GM12878 (cell line): ENCODE data around the gene FOXJ3. TPM values are rescaled to one million over a fixed set of nuclear protein-coding genes. Genes with fewer than 3 reads are reported as not detected.

ENCODE experiments used
- ATAC-seq: fragments of 200-7000 bp; cut with Tn5 transposase; 3 replicates; pipeline ENCODE4 v1.9.1; 2020; ENCODE audit warnings: mild to moderate bottlenecking, moderate library complexity
- BruUV-seq: library from RNA; stranded (reverse); fragments of 400-500 nt; replicated peaks from 2 replicates; lab custom pipeline; 2021; lab: Mats Ljungman, UMichigan
- CTCF ChIA-PET: fragments of 300-600 bp; sonication (Branson Sonifier 250); formaldehyde crosslinking; extraction: SDS; loops from one replicate; lab custom pipeline; 2021; ENCODE audit warnings: inconsistent platforms; lab: Yijun Ruan, JAX
- POLR2A ChIA-PET: fragments of 350-600 bp; formaldehyde crosslinking; extraction: SDS; loops from one replicate; lab custom pipeline; 2021; ENCODE audit warnings: inconsistent platforms; lab: Charles Lee
- RAD21 ChIA-PET: fragments of 300-600 bp; sonication (Branson Sonifier 250); formaldehyde crosslinking; loops from one replicate; lab custom pipeline; 2023; ENCODE audit warnings: antibody characterized with exemption; ENCODE audit not compliant: unreplicated experiment; lab: Charles Lee
- SMC1A ChIA-PET: fragments of 300-600 bp; sonication (Branson Sonifier 250); formaldehyde crosslinking; loops from one replicate; lab custom pipeline; 2023; ENCODE audit not compliant: unreplicated experiment, uncharacterized antibody; lab: Charles Lee
- DNase-seq: peaks from one replicate; pipeline ENCODE4 v3.0.0-alpha.2; 2011; ENCODE audit warnings: low read depth, low spot score
- FAIRE-seq: peaks from 3 replicates; lab custom pipeline; 2011; peaks lifted over from hg19 to GRCh38; lab: Jason Lieb, UNC
- H2AFZ ChIP-seq: 2 replicates; pipeline ENCODE4 v1.6.0; 2011; ENCODE audit warnings: low read depth, low read length, control low read depth; ENCODE audit not compliant: control insufficient read depth
- H3K27ac ChIP-seq: 2 replicates; pipeline ENCODE4 v1.5.1; 2011; ENCODE audit warnings: control low read depth; ENCODE audit not compliant: control insufficient read depth, insufficient read depth
- H3K27me3 ChIP-seq, 2 experiments: replicated peaks in 1 of 2; 2 replicates each; pipeline versions ENCODE4 v1.6.0 to v1.6.1; 2011; ENCODE audit warnings: low read length in 1 of 2; ENCODE audit not compliant: control insufficient read depth in 2 of 2, insufficient read depth in 2 of 2
- H3K36me3 ChIP-seq, 2 experiments: 2 replicates each; pipeline ENCODE4 v1.5.1; 2011; ENCODE audit warnings: low read length in 1 of 2; ENCODE audit not compliant: control insufficient read depth in 2 of 2, insufficient read depth in 2 of 2
- H3K4me1 ChIP-seq: 2 replicates; pipeline ENCODE4 v1.6.1; 2011; ENCODE audit warnings: mild to moderate bottlenecking, low read length, moderate library complexity, mixed read lengths; ENCODE audit not compliant: control insufficient read depth, insufficient read depth
- H3K4me2 ChIP-seq: 2 replicates; pipeline ENCODE4 v1.6.0; 2011; ENCODE audit warnings: control low read depth; ENCODE audit not compliant: control insufficient read depth, insufficient read depth
- H3K4me3 ChIP-seq: fragments of 200-600 bp; sonication (generic); 2 replicates; pipeline ENCODE4 v1.5.1; 2016
- H3K79me2 ChIP-seq: 2 replicates; pipeline ENCODE4 v1.6.0; 2011; ENCODE audit warnings: low read length; ENCODE audit not compliant: control insufficient read depth, insufficient read depth
- H3K9ac ChIP-seq: 2 replicates; pipeline ENCODE4 v1.8.0; 2011; ENCODE audit warnings: low read length, control low read depth, mixed read lengths; ENCODE audit not compliant: control insufficient read depth, insufficient read depth
- H3K9me3 ChIP-seq: replicated peaks from 3 replicates; pipeline ENCODE4 v1.5.1; 2011; ENCODE audit warnings: mild to moderate bottlenecking, low read length; ENCODE audit not compliant: control insufficient read depth, insufficient read depth
- H4K20me1 ChIP-seq: 2 replicates; pipeline ENCODE4 v1.6.0; 2011; ENCODE audit not compliant: control insufficient read depth, insufficient read depth
- BHLHE40 ChIP-seq, 2 experiments: fragments of 450-650 bp in 1 of 2; IDR thresholded peaks; 2 replicates each; pipeline ENCODE4 v1.6.1; 2011 to 2017; ENCODE audit warnings: low read depth in 2 of 2, borderline replicate concordance in 1 of 2, improper control_type of control experiment in 1 of 2, low read length in 1 of 2, mild to moderate bottlenecking in 1 of 2
- CHD1 ChIP-seq: IDR thresholded peaks from 2 replicates; pipeline ENCODE4 v1.6.1; 2012; ENCODE audit warnings: low read depth, low read length, improper control_type of control experiment
- CHD2 ChIP-seq: IDR thresholded peaks from 2 replicates; pipeline ENCODE4 v1.6.1; 2011; ENCODE audit warnings: low read depth, low read length, improper control_type of control experiment, borderline replicate concordance
- DPF2 ChIP-seq: fragments of 450-650 bp; IDR thresholded peaks from 2 replicates; pipeline ENCODE4 v1.6.1; 2017; ENCODE audit warnings: mild to moderate bottlenecking
- E2F8 ChIP-seq: fragments of 450-650 bp; IDR thresholded peaks from 2 replicates; pipeline ENCODE4 v1.6.1; 2018; ENCODE audit warnings: mild to moderate bottlenecking, low read depth, moderate library complexity; ENCODE audit not compliant: partially characterized antibody
- LARP7 ChIP-seq: fragments of 450-650 bp; IDR thresholded peaks from 2 replicates; pipeline ENCODE4 v1.6.1; 2017; ENCODE audit warnings: mild to moderate bottlenecking
- NFYB ChIP-seq: IDR thresholded peaks from 2 replicates; pipeline ENCODE4 v1.6.1; 2011; ENCODE audit warnings: low read depth, mild to moderate bottlenecking, low read length, improper control_type of control experiment, moderate library complexity; ENCODE audit not compliant: insufficient read depth
- NRF1 ChIP-seq: conservative IDR thresholded peaks from 2 replicates; pipeline ENCODE4 v1.6.1; 2011; ENCODE audit warnings: mild to moderate bottlenecking, low read depth, low read length, improper control_type of control experiment
- PBX3 ChIP-seq: IDR thresholded peaks from 2 replicates; pipeline ENCODE4 v1.6.1; 2011; ENCODE audit warnings: mild to moderate bottlenecking, low read depth, low read length, moderate library complexity; ENCODE audit not compliant: insufficient replicate concordance
- SIN3A ChIP-seq: IDR thresholded peaks from 2 replicates; pipeline ENCODE4 v1.6.1; 2012; ENCODE audit warnings: low read depth, low read length, improper control_type of control experiment
- SUZ12 ChIP-seq: fragments of 200-600 bp; sonication (generic); IDR thresholded peaks from one replicate; pipeline ENCODE4 v1.6.1; 2018; ENCODE audit warnings: antibody characterized with exemption, mild to moderate bottlenecking; ENCODE audit not compliant: unreplicated experiment
- TARDBP ChIP-seq: IDR thresholded peaks from 2 replicates; pipeline ENCODE4 v1.6.1; 2016; ENCODE audit warnings: borderline replicate concordance
- YY1 ChIP-seq: IDR thresholded peaks from 2 replicates; pipeline ENCODE4 v1.6.1; 2011; ENCODE audit warnings: low read depth, mild to moderate bottlenecking, low read length
- ZNF24 ChIP-seq: fragments of 450-650 bp; IDR thresholded peaks from 2 replicates; pipeline ENCODE4 v1.6.1; 2017; ENCODE audit warnings: antibody characterized with exemption, mild to moderate bottlenecking
- WGBS: methylation state at CpG from one replicate; pipeline ENCODE4 v1.1.6; 2016; ENCODE audit warnings: low lambda C conversion rate; ENCODE audit not compliant: insufficient replicate concordance, insufficient coverage; ENCODE audit errors: missing lambda C conversion rate; 5-methylcytosine and 5-hydroxymethylcytosine counted together
- in situ Hi-C: fragments of 300-500 bp; cut with MboI; formaldehyde crosslinking; loops from 9 replicates; pipeline ENCODE4 v1.14.3; 2018; ENCODE audit warnings: mixed read lengths
- intact Hi-C: fragments of 100-400 bp; cut with micrococcal nuclease; formaldehyde crosslinking; loops from one replicate; pipeline ENCODE4 v1.14.2; 2022; ENCODE audit not compliant: unreplicated experiment
- polyA plus RNA-seq, 11 experiments: library from polyadenylated mRNA; depleted of rRNA in 4 of 11; unstranded in 6 of 11; stranded (reverse) in 5 of 11; fragments of >200 nt; fragmentation: Nextera tagmentation in 4 of 11; fragmentation: Illumina TruSeq in 1 of 11; extraction: Ambion mirVana in 4 of 11; extraction: Trizol in 1 of 11; gene quantifications; 1 replicate in 1 of 11; 2 replicates in 10 of 11; pipeline versions ENCODE4 v1.2.1 to v1.2.3, GENCODE V29; 2011 to 2016; ENCODE audit warnings: inconsistent platforms in 2 of 11, missing spikeins in 2 of 11, low read depth in 1 of 11
- total RNA-seq, 4 experiments: library from RNA; depleted of rRNA in 3 of 4; stranded (reverse); fragments of >200 nt in 3 of 4; fragmentation: Illumina TruSeq in 1 of 4; extraction: Trizol in 1 of 4; gene quantifications; 2 replicates each; pipeline versions ENCODE4 v1.2.1 to v1.2.3, GENCODE V29; 2013 to 2021

The FOXJ3 gene
- total and polyA plus RNA-seq, 10 of the 15 experiments (the other 5 are each of a cell fraction or from before 2014, with no cell fraction given), result 9.5 to 54.2 (median 24.7) TPM

- TF ChIP-seq NRF1, result no peak
Observed at GRCh38 chr1:42381280-42381673, 46.2 kb upstream of the FOXJ3 start (continued).

GRCh38 chr1:42380586-42381279 is 45.7 kb upstream of the FOXJ3 start, which contains the start of gene RIMKLA:
TSS of gene RIMKLA (plus strand) at chr1:42380792. CDS start at chr1:42380935, 143 bp downstream.
- H2AFZ ChIP-seq, result peak within 1 kb of the TSS; percentile 79
- H3K79me2 ChIP-seq, result no peaks in the 10 kb centered on the region
- H3K4me2 ChIP-seq, result peak within 1 kb of the TSS; percentile 95
- no peak within 1 kb of the TSS for H3K27ac ChIP-seq
- no TSS peak for BruUV-seq
- WGBS, result 3% methylated on average over 65 of the region's 101 CpGs
- H3K27me3 ChIP-seq, result peaks cover 3 to 6% of the 10 kb centered on the region in 2 experiments; a peak in 2 of 4 replicates
- POLR2A ChIA-PET, result interaction anchor here (0.5 kb wide), 1 partner anchor 117 kb away, joined by 3 read pairs; no protein-coding TSS in a partner anchor
- SMC1A ChIA-PET, result no interaction called here
- in situ Hi-C loops, result no loop called here
- peak within 1 kb of the TSS; percentile 28; the same call in 1 of the 2 replicates for H3K9ac ChIP-seq
- RAD21 ChIA-PET, result no interaction called here
- intact Hi-C loops, result no loop called here
- no peaks in the 10 kb centered on the region for H3K9me3 ChIP-seq
- no peaks in the 10 kb centered on the region for H4K20me1 ChIP-seq
- ATAC-seq (peak; percentile 73), DNase-seq (no peak), FAIRE-seq (no peak)
- peak within 1 kb of the TSS; percentile 72 for H3K4me3 ChIP-seq
- no peaks in the 10 kb centered on the region for H3K4me1 ChIP-seq
- H3K36me3 ChIP-seq, result no peaks in the 10 kb centered on the region
- CTCF ChIA-PET, result no interaction called here
- no peak for TF ChIP-seq ZNF24
- 0 out of 4 replicates have a peak, but pooled peaks of 1 of the 2 experiments have one; percentile 5 for TF ChIP-seq BHLHE40 (IDR thresholded peaks at IDR 0.05; ENCODE audit: borderline replicate concordance in 1 of 2, low read depth in 2 of 2, low read length in 1 of 2)
- TF ChIP-seq TARDBP, result no peak
- 0 out of 2 replicates have a peak, but pooled peaks have one; percentile 30 for TF ChIP-seq YY1
- peak; percentile 9 for TF ChIP-seq SUZ12
- TF ChIP-seq CHD2, result no peak
- TF ChIP-seq SIN3A, result no peak
- no peak for TF ChIP-seq PBX3
- TF ChIP-seq DPF2, result no peak
- TF ChIP-seq LARP7, result 0 out of 2 replicates have a peak, but pooled peaks have one; percentile 37
- TF ChIP-seq E2F8, result no peak
- TF ChIP-seq NFYB, result peak; percentile 70; the same call in 1 of the 2 replicates
- TF ChIP-seq CHD1, result no peak
